ENCODE measurements around the gene TRMT112.

Gene TRMT112

DNA sequence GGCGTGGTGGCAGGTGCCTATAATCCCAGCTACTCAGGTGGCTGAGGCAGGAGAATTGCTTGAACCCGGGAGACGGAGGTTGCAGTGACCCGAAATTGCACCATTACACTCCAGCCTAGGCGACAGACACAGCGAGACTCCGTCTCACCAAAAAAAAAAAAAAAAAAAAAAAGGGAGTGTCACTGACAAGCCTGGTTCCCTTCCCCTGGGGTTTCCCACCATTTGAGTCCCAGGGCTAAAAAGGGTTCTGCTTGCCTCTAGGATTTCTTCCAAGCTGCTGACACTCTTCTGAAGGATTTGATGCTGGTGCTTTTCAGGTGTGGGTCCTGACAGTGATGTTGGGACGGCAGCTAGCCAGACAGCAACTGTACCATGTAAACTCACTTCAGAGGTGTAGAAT, 21.4 kb upstream of the TRMT112 start:
- H3K36me3 ChIP-seq (replicated peaks; ENCODE audit: insufficient read depth, low read length) = no peaks in the 10 kb centered on the region
- no peak overlapping the region for H3K4me3 ChIP-seq (ENCODE audit: low read length)
- TF ChIP-seq, protein P1, sequence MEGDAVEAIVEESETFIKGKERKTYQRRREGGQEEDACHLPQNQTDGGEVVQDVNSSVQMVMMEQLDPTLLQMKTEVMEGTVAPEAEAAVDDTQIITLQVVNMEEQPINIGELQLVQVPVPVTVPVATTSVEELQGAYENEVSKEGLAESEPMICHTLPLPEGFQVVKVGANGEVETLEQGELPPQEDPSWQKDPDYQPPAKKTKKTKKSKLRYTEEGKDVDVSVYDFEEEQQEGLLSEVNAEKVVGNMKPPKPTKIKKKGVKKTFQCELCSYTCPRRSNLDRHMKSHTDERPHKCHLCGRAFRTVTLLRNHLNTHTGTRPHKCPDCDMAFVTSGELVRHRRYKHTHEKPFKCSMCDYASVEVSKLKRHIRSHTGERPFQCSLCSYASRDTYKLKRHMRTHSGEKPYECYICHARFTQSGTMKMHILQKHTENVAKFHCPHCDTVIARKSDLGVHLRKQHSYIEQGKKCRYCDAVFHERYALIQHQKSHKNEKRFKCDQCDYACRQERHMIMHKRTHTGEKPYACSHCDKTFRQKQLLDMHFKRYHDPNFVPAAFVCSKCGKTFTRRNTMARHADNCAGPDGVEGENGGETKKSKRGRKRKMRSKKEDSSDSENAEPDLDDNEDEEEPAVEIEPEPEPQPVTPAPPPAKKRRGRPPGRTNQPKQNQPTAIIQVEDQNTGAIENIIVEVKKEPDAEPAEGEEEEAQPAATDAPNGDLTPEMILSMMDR (IDR thresholded peaks at IDR 0.05; ENCODE audit: low read length) = no peak
- no peak for TF ChIP-seq EZH2phosphoT487 (IDR thresholded peaks at IDR 0.05; ENCODE audit: low read length)
- peaks cover 9% of the 10 kb centered on the region for H3F3A ChIP-seq (ENCODE audit: insufficient read depth, low read length)
- H3K9me2 ChIP-seq (replicated peaks; ENCODE audit: insufficient read depth, low read length) = no peaks in the 10 kb centered on the region
- H3K9ac ChIP-seq (ENCODE audit: low read length) = no peak overlapping the region
- no peak overlapping the region for H3K27ac ChIP-seq (ENCODE audit: low read length)
- no peaks in the 10 kb centered on the region for H4K20me1 ChIP-seq (ENCODE audit: insufficient read depth, low read length)
- no peaks in the 10 kb centered on the region for H3K9me3 ChIP-seq (replicated peaks; ENCODE audit: insufficient read depth, low read length)
- no peak overlapping the region for H2AFZ ChIP-seq (ENCODE audit: low read length)
- peaks cover 36% of the 10 kb centered on the region for H3K79me2 ChIP-seq (ENCODE audit: low read length)
- H3K4me1 ChIP-seq (ENCODE audit: low read length) = peaks cover 7% of the 10 kb centered on the region
- H3K27me3 ChIP-seq (replicated peaks; ENCODE audit: insufficient read depth, low read length) = no peaks in the 10 kb centered on the region
- H3K4me2 ChIP-seq (ENCODE audit: low read depth, low read length) = peak overlapping the region; percentile 94; the same call in 1 of the 2 replicates
- DNase-seq = no peak

DNA sequence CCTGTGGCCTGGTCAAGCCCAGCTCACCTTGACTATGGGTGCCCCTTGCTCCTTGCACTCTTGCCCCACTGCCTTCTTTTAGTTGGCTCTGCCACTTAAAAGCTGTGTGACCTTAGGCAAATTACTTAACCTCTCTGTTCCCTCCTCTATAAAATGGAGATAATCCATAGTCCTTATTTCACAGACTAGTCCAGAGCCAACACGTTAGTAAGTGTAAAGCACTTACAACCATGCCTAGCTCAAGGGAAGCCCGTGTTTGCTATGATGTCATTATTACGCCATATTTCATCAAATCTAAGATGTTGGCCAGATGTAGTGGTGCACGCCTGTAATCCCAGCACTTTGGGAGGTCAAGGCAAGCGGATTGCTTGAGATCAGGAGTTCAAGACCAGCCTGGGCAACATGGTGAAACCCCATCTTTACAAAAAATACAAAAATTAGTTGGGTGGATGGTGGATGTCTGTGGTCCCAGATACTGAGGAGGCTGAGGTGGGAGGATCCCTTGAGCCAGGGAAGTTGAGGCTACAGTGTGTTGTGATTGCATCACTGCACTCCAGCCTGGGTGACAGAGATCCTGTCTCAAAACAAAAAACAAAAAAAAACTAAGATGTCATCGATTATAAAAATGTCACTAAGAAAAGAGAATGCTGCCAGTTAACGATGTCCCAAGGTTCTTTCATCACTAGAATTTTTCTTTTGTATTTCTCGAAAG, 20.3 kb upstream of the TRMT112 start:
- no peak overlapping the region for H2AFZ ChIP-seq (ENCODE audit: low read length)
- H3F3A ChIP-seq (ENCODE audit: insufficient read depth, low read length) = peaks cover 9% of the 10 kb centered on the region
- DNase-seq = no peak
- H3K9ac ChIP-seq (ENCODE audit: low read length) = no peak overlapping the region
- H3K27ac ChIP-seq (ENCODE audit: low read length) = no peak overlapping the region
- no peak for TF ChIP-seq EZH2phosphoT487 (IDR thresholded peaks at IDR 0.05; ENCODE audit: low read length)
- TF ChIP-seq, protein P1 (IDR thresholded peaks at IDR 0.05; ENCODE audit: low read length) = no peak
- TF ChIP-seq EZH2 (optimal IDR thresholded peaks at IDR 0.05; ENCODE audit: low read depth, low read length) = no peak
- peaks cover 7% of the 10 kb centered on the region for H3K4me1 ChIP-seq (ENCODE audit: low read length)
- H3K79me2 ChIP-seq (ENCODE audit: low read length) = peaks cover 27% of the 10 kb centered on the region
- no peak overlapping the region for H3K4me3 ChIP-seq (ENCODE audit: low read length)
- H4K20me1 ChIP-seq (ENCODE audit: insufficient read depth, low read length) = no peaks in the 10 kb centered on the region
- H3K4me2 ChIP-seq (ENCODE audit: low read depth, low read length) = no peak overlapping the region
- H3K27me3 ChIP-seq (replicated peaks; ENCODE audit: insufficient read depth, low read length) = no peaks in the 10 kb centered on the region
- H3K9me2 ChIP-seq (replicated peaks; ENCODE audit: insufficient read depth, low read length) = no peaks in the 10 kb centered on the region
- no peaks in the 10 kb centered on the region for H3K9me3 ChIP-seq (replicated peaks; ENCODE audit: insufficient read depth, low read length)
- no peaks in the 10 kb centered on the region for H3K36me3 ChIP-seq (replicated peaks; ENCODE audit: insufficient read depth, low read length)

GRCh38 chr11:64334764-64335735, 17.7 kb upstream of the TRMT112 start:
- peaks cover 7% of the 10 kb centered on the region; the same call in 1 of the 2 replicates for H3F3A ChIP-seq (ENCODE audit: insufficient read depth, low read length)
- H3K4me2 ChIP-seq (ENCODE audit: low read depth, low read length) = no peak overlapping the region
- H3K4me3 ChIP-seq (ENCODE audit: low read length) = no peak overlapping the region
- H3K9ac ChIP-seq (ENCODE audit: low read length) = no peak overlapping the region
- H3K27me3 ChIP-seq (replicated peaks; ENCODE audit: insufficient read depth, low read length) = no peaks in the 10 kb centered on the region
- no peaks in the 10 kb centered on the region for H4K20me1 ChIP-seq (ENCODE audit: insufficient read depth, low read length)
- peaks cover 8% of the 10 kb centered on the region for H3K79me2 ChIP-seq (ENCODE audit: low read length)
- no peaks in the 10 kb centered on the region for H3K36me3 ChIP-seq (replicated peaks; ENCODE audit: insufficient read depth, low read length)
- DNase-seq = no peak
- no peaks in the 10 kb centered on the region for H3K9me3 ChIP-seq (replicated peaks; ENCODE audit: insufficient read depth, low read length)
- TF ChIP-seq EZH2 (optimal IDR thresholded peaks at IDR 0.05; ENCODE audit: low read depth, low read length) (no peak), EZH2phosphoT487 (IDR thresholded peaks at IDR 0.05; ENCODE audit: low read length) (no peak)
- TF ChIP-seq, protein P1 (IDR thresholded peaks at IDR 0.05; ENCODE audit: low read length) = no peak
- H3K4me1 ChIP-seq (ENCODE audit: low read length) = peaks cover 4% of the 10 kb centered on the region; the same call in 1 of the 2 replicates
- H2AFZ ChIP-seq (ENCODE audit: low read length) = no peak overlapping the region
- no peak overlapping the region for H3K27ac ChIP-seq (ENCODE audit: low read length)
- H3K9me2 ChIP-seq (replicated peaks; ENCODE audit: insufficient read depth, low read length) = no peaks in the 10 kb centered on the region
